ENCODE data around the gene SLC39A11.

SLC39A11 gene

DNA sequence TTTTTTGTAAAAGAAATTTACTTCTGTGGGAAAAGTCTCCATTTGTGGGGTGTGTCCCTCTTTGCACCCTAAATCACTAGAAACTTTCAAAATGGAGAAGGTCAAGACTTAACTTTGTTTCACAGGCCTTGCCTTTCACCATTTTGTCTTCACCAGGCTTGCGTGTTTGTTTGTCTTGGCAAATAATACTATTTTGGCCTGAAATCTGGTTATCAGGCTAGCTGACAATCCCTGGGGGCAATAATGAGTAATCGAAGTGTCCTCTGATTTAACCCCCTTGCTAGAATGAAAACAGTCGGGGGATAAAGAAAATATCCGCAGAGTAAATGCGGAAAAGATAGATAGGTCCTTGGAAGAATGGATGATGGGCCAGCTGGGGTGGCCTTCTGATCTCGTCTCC, 34.5 kb downstream of the SLC39A11 start:
- H3K4me3 ChIP-seq (ENCODE audit: low read length), result no peak overlapping the region
- TF ChIP-seq, protein P1, sequence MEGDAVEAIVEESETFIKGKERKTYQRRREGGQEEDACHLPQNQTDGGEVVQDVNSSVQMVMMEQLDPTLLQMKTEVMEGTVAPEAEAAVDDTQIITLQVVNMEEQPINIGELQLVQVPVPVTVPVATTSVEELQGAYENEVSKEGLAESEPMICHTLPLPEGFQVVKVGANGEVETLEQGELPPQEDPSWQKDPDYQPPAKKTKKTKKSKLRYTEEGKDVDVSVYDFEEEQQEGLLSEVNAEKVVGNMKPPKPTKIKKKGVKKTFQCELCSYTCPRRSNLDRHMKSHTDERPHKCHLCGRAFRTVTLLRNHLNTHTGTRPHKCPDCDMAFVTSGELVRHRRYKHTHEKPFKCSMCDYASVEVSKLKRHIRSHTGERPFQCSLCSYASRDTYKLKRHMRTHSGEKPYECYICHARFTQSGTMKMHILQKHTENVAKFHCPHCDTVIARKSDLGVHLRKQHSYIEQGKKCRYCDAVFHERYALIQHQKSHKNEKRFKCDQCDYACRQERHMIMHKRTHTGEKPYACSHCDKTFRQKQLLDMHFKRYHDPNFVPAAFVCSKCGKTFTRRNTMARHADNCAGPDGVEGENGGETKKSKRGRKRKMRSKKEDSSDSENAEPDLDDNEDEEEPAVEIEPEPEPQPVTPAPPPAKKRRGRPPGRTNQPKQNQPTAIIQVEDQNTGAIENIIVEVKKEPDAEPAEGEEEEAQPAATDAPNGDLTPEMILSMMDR (conservative IDR thresholded peaks at IDR 0.05; ENCODE audit: low read depth, low read length), result no peak
- no peak for DNase-seq (ENCODE audit: low read depth)

- no peak overlapping the region for H3K4me3 ChIP-seq (ENCODE audit: low read length)
- no peak for DNase-seq (ENCODE audit: low read depth)
- TF ChIP-seq, protein P1 (conservative IDR thresholded peaks at IDR 0.05; ENCODE audit: low read depth, low read length), result no peak
These were observed 35.3 kb downstream of the SLC39A11 start for GRCh38 chr17:73057196-73057595.

DNA sequence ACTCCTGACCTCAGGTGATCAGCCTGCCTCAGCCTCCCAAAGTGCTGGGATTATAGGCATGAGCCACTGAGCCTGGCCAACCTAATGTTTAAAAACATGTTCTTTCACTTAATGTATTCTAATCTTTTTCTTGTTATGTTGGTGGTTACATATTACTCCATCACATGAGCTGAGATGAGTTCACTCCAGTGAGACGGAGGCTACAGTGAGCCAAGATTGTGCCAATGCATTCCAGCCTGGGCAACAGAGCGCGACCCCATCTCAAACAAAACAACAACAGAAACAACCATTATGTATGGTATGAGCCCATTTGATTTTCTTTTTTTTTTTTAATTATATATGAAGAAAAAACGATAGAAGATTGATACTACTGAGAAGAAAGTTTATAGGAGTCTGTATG, 39.6 kb downstream of the SLC39A11 start:
- DNase-seq (ENCODE audit: low read depth), result no peak
- H3K4me3 ChIP-seq (ENCODE audit: low read length), result no peak overlapping the region
- TF ChIP-seq, protein P1 (conservative IDR thresholded peaks at IDR 0.05; ENCODE audit: low read depth, low read length), result no peak

GRCh38 chr17:73050797-73051196, 41.7 kb downstream of the SLC39A11 start:
- DNase-seq (ENCODE audit: low read depth), result no peak
- no peak overlapping the region for H3K4me3 ChIP-seq (ENCODE audit: low read length)
- TF ChIP-seq, protein P1 (conservative IDR thresholded peaks at IDR 0.05; ENCODE audit: low read depth, low read length), result no peak

DNA sequence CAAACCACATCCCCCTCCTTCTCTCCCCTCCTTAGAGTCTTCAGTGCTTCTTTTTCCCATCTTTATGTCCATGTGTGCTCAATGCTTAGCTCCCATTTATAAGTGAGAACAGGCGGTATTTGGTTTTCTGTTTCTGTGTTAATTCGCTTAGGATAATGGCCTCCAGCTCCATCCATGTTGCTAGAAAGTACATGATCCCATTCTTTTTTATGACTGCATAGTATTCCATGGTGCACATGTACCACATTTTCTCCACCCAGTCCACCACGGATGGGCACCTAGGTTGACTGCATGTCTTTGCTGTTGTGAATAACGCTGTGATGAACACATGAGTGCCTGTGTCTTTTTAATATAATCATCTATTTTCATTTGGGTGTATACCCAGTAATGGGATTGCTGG, 44.3 kb downstream of the SLC39A11 start:
- TF ChIP-seq, protein P1 (conservative IDR thresholded peaks at IDR 0.05; ENCODE audit: low read depth, low read length), result no peak
- no peak for DNase-seq (ENCODE audit: low read depth)
- no peak overlapping the region for H3K4me3 ChIP-seq (ENCODE audit: low read length)

DNA sequence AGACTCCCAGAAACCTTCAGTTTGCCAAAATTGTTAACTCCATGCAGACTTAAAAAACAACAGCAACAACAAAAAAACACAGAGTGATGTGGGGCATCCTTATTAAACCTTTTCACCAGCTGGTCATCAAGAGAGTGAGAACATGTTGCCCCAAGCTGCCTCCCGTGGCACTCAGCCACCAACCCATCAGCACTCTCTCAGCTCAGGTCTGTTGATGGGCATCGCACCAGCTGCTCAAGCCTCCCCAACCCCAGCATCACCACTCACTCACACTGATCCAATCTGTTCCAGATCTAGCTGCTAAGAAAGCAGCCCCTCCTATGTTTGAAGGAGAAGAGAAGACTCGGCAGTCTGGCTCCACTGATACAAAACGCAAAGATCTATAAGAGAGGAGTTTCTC, 46.8 kb downstream of the SLC39A11 start:
- no peak for DNase-seq (ENCODE audit: low read depth)
- no peak overlapping the region for H3K4me3 ChIP-seq (ENCODE audit: low read length)
- TF ChIP-seq, protein P1 (conservative IDR thresholded peaks at IDR 0.05; ENCODE audit: low read depth, low read length), result no peak

DNA sequence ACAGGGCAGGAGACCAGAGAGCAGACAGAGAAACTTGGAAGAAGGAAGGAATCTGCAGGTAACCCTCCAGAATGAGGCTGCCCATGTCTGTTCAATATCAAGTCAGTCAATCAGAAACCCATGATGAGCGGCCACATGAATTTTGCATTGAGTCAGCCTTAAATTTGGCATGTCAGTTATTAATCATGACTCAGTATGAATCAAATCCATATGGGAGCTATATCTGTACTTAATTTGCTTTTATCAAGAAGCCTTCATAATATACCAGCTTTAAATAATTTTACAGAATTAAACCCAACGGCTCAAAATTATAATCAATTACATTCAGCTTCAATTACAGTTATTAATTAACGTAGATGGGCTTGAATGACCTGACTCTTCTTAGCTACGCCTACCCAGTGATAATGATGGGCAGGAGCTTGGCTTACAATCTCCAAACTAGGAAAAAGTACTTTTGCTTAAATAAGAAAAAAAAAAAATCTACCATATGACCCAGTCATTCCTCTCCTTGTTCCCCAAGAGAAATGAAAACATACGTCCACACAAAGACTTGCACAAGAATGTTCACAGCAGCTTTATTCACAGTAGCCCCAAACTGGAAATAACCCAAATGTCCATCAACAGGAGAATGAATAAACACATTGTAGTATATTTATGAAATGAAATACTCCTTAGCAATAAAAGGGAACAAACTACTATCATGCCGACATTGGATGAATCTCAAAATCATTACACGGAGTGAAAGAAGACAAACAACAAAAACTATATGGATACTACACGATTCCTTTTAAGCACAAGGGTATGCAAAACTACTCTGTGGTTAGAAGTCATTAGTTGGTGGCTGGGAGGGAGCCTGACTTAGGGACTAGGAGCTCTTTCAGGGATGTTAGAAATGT, 48.6 kb downstream of the SLC39A11 start:
- no peak overlapping the region for H3K4me3 ChIP-seq (ENCODE audit: low read length)
- DNase-seq (ENCODE audit: low read depth), result no peak
- TF ChIP-seq, protein P1 (conservative IDR thresholded peaks at IDR 0.05; ENCODE audit: low read depth, low read length), result no peak
